Stimulated activated CD8-positive, alpha-beta memory T cell treated with anti-CD3 and anti-CD28 coated beads, Interleukin-7, amount 100 ng/mL, for 24 hours (primary cell): ENCODE data around the gene LIMCH1.
"Not testable (repeated sequence)": the region's sequence is repeated elsewhere in the genome, so short reads cannot be mapped to it uniquely, and the experiment has no call there.

Experiments used
- DNase-seq: peaks from one replicate; pipeline ENCODE4 v3.0.0-alpha.2; 2020; ENCODE audit warnings: low read depth

LIMCH1 gene

DNA sequence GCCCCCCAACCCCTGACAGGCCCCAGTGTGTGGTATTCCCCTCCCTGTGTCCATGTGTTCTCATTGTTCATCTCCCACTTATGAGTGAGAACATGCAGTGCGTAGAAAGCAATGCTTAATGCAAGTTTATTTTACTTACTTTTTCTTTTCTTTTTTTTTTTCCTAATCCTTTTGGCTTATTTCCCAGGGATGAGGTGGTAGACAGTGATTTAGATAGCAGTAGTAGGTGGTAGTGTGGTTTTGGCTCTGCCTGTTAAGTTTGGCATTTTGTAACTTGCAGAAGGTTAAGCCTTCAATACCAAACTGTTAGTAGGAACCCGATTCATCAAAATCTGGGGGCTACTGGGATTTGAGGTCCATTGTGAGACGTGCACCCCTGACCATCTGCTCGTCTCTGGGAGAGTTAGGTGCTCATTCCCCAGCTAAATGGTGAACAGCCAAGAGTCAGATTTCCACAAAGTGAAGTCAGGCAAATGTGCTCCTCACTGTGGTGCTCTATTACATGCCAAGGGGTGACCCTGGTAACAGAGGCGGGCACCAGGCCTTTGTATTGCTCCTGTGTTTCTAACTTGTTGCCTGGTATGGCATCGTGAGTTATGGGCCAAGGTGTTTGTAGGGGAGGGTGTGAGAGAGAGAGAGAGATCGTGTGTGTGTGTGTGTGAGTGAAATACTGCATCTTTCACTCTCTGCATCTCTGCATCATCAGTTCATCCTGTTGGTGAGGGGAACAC lies 140.3 kb downstream of the LIMCH1 start:
- no peak for DNase-seq

GRCh38 chr4:41678951-41679350 lies 141.0 kb downstream of the LIMCH1 start:
- no peak for DNase-seq

- DNase-seq: no peak
These were observed 142.0 kb downstream of the LIMCH1 start for GRCh38 chr4:41679991-41680390.

GRCh38 chr4:41681054-41681453 lies 143.1 kb downstream of the LIMCH1 start:
- DNase-seq: no peak

- DNase-seq: no peak
These were observed 145.4 kb downstream of the LIMCH1 start for GRCh38 chr4:41683326-41683725.

GRCh38 chr4:41686893-41687292 lies 148.9 kb downstream of the LIMCH1 start:
- no peak for DNase-seq

GRCh38 chr4:41687971-41688370 lies 150.0 kb downstream of the LIMCH1 start:
- DNase-seq: no peak

DNA sequence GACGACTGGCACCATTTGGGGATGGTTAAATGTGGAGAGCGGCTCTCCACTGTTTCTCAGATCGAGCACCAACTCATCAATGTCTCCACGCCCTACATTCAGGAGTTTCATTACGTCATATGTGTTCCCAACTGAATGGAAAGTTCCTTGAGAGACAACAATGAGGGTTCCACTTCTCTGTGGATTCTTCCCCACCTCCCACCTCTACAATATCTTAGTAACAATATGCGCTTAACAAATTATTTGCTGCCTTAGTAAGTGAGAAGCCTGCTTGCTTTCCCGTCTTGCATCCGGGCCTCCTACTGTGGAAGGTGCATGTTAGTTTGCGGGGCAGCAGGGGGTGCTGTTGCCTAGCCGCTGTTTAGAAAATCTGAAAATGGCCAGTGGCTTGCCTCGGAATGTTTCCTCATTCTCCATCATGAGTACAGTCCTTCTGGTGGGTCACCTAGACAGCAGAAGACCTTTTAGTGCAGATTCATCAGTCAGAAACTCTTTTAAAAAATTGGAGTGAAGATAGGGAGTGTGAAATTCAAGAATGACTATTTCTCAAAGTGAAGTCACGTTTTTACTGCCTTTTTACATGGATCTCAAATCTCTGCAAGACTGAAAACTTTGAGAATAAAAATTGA lies 154.9 kb downstream of the LIMCH1 start:
- DNase-seq: peak; percentile 6

- no peak for DNase-seq
These were observed 155.7 kb downstream of the LIMCH1 start for GRCh38 chr4:41693629-41694028.

DNA sequence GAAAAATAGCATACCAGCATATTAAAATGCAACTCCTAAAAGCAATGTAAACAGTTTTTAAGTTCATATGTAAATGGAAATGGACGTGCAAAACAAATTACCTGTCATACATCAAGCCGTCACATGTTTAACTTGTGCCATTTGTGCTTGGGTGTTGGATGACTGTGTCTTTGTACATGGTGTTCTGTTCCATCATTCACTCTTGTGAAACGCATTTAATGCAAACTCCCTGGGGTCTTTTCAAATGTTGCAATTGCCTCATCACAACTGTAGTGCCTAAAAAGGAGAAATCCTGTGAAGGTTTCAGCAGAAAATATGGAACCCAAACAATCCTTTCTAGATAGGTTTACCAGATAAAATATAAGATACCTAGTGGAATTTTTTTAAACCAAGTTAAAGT lies 158.2 kb downstream of the LIMCH1 start:
- DNase-seq: no peak

DNA sequence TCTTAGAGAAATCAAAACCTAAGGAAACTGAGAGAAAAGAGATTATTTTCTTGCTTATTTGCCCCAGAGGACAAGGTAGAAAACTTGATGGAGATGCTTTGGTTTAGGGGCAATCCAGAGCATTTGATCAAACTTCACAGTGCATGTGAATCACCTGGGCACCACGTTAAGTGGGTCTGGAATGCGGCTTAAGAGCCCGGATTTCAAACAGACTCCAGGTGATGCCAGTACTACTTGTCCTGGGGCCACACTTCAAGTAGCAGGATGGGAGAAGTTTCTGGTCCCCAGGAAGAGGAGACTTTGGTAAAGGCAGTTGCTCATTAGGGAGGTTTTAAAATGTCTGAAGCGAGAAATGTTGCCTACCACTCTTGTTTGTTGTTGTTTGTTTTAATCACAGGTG lies 158.8 kb downstream of the LIMCH1 start:
- DNase-seq: no peak

GRCh38 chr4:41701983-41702382 lies 164.0 kb downstream of the LIMCH1 start:
- DNase-seq: no peak

DNA sequence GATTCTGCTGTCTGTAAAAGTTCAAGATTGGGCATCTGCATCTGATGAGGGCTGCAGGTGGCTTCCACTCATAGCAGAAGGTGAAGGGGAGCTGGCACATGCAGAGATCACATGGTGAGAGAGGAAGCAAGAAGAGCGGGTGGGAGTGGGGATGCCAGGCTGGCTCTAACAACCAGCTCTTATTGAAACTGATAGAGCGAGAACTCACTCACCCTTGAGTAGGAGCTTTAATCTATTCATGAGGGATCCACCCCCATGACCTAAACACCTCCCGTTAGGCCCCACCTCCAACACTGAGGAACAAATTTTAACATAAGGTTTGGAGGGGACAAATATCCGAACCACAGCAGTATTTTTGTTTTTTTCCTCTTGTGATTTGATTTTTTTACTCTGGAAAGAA lies 164.8 kb downstream of the LIMCH1 start:
- DNase-seq: no peak

GRCh38 chr4:41703785-41704184 lies 165.8 kb downstream of the LIMCH1 start:
- no peak for DNase-seq

- no peak for DNase-seq
These were observed 172.0 kb downstream of the LIMCH1 start for GRCh38 chr4:41709844-41710481.

- not testable (repeated sequence) for DNase-seq
These were observed 173.7 kb downstream of the LIMCH1 start for GRCh38 chr4:41711654-41712053.

DNA sequence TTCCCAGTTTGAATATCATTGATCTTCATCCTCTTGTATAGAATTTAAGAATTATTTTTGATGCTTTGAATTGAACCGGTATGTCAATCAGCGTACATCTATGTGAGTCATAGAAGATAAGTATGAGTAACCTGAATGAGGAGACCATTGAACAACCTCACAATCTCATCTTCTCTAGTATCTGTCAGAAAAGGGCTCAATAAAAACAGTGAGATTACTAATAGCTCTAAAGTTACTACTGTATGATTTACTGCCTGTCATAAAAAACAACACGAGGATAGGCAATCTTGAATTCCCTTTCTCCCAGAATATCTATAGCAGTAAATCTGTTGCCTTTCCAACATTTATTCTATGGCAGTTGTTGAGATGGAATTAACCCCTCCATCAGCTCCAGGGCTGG lies 174.5 kb downstream of the LIMCH1 start:
- no peak for DNase-seq

GRCh38 chr4:41713768-41714167 lies 175.8 kb downstream of the LIMCH1 start:
- DNase-seq: no peak

- no peak for DNase-seq
These were observed 176.5 kb downstream of the LIMCH1 start for GRCh38 chr4:41714364-41715000.

DNA sequence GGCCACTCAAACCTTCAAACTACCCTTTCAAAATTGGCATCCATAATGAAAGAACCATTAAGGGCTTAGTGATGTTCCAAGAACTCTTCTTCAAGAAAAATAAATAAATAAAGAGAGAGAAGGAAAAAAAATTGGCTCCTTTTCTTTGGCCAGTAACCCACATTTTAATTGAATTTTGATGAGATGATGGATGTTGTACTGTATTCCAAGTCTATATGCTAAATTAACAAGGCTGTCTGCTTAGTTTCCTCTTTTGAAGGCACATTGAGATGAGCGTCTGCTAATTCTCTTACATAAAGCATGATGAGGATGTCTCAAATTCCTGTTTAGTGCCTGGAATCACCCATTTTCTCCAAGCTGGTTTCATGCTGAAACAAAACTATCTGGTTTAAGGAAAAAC lies 177.2 kb downstream of the LIMCH1 start:
- DNase-seq: no peak

DNA sequence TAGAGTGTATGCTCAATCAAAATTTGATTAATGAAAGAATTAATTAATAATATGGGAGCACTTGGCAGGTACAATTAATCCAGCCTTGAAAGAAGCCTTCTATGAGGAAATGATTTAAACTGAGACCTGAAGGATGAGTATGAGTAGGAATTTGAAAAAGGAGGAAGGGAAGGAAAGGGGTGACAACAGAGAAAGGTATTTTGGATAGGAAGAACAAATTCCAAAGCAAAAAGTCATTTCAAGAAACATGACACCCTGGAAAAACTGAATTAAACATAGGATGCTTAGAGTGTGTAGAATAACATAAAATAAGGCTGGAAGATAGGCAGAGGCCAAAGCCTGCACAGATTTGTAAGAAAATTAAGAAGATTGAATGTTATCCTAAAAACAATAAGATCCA lies 180.9 kb downstream of the LIMCH1 start:
- DNase-seq: no peak

DNA sequence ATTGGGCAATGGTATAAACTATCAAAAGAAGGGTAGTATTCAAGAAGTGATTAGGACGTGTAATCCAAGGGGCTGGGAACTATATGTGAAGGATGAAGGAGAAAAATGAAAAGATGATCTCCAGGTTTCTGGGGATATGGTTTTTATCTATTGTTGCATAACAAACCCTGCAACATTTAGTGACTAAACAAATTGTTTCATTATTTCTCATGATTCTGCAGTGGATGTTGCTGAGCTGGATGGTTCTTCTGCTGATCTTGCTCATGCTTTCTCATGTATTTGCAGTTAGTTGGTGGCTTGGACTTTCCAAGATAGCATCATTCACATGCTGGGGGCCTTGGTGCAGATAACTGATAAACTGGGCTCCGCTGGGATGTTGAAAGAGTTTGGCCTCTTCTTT lies 181.5 kb downstream of the LIMCH1 start:
- no peak for DNase-seq

- DNase-seq: no peak
These were observed 184.2 kb downstream of the LIMCH1 start for GRCh38 chr4:41722181-41722580.
